NT2/D1 (cell line): ENCODE results near the gene MRPL24.

Experiments
- DNase-seq: peaks from one replicate; pipeline ENCODE4 v3.0.0-alpha.2; 2011; ENCODE audit warnings: low read depth, low spot score
- H3K27me3 ChIP-seq: 2 replicates; pipeline ENCODE4 v1.6.0; 2011; ENCODE audit warnings: mild to moderate bottlenecking; ENCODE audit not compliant: insufficient read length, insufficient read depth
- H3K36me3 ChIP-seq: 2 replicates; pipeline ENCODE4 v1.6.1; 2011; ENCODE audit warnings: mild to moderate bottlenecking, low read length, mixed read lengths; ENCODE audit not compliant: insufficient read depth, insufficient read length
- H3K4me1 ChIP-seq: 2 replicates; pipeline ENCODE4 v1.5.1; 2011; ENCODE audit not compliant: insufficient read depth, insufficient read length
- H3K4me3 ChIP-seq: 2 replicates; pipeline ENCODE4 v1.5.1; 2011; ENCODE audit warnings: low read depth; ENCODE audit not compliant: insufficient read length
- H3K9ac ChIP-seq: 2 replicates; pipeline ENCODE4 v1.6.0; 2011; ENCODE audit warnings: low read depth; ENCODE audit not compliant: insufficient read length
- H3K9me3 ChIP-seq: 2 replicates; pipeline ENCODE4 v1.5.1; 2011; ENCODE audit warnings: mild to moderate bottlenecking, low read length; ENCODE audit not compliant: insufficient read depth
- SUZ12 ChIP-seq: IDR thresholded peaks from 2 replicates; pipeline ENCODE4 v1.6.1; 2011; ENCODE audit not compliant: insufficient read length, insufficient read depth; ENCODE audit errors: extremely low read depth
- YY1 ChIP-seq: IDR thresholded peaks from 2 replicates; pipeline ENCODE4 v1.6.1; 2011; ENCODE audit not compliant: insufficient read length, insufficient read depth
- ZNF274 ChIP-seq: IDR thresholded peaks from 2 replicates; pipeline ENCODE4 v1.6.1; 2011; ENCODE audit warnings: mild to moderate bottlenecking, low read depth, low read length

The MRPL24 gene

DNA sequence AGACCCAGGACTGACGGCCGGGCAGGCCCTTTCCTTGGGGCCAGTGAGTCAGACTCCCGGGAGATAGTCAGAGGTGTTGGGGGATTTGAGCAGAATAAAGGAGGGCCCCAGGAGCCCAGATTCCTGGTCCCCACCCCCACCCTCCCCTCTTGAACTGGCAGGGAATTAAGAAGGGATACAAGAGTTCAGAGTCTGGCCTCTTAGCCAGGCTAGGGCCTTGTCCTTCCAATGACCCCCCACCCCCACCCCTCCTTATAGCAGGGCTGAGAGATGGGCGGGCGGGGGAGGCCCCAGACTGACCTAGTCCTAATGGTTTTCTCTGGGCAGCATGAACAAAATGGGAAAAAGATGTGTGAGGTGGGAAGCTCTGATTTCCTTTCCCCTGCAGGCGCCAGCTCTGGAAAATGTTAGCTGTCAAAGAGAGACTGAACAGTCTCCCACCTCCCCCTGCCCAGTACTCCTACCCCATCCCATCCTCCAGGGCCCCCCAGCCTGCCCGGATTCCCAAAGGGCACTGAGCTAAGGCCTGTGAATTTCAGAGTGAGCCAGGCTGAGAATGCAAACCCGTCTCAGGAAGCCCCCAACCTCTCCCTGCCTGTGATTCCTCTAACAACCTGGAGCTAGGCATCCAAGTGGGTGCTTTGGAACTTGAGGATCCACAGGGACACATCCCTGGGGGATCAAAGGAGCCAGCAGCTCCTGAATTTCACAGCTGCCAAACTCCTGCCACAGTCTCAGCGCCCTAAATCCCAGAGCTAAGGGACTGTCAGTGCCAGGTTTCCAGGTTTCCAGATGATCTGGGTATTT lies 29.7 kb downstream of the MRPL24 start:
- Histone ChIP-seq H3K36me3 (no peaks in the 10 kb centered on the region), H3K27me3 (no peaks in the 10 kb centered on the region), H3K4me1 (peaks cover 37% of the 10 kb centered on the region), H3K4me3 (no peak overlapping the region), H3K9ac (peak overlapping the region; percentile 71), H3K9me3 (no peaks in the 10 kb centered on the region)
- TF ChIP-seq ZNF274 = no peak
- TF ChIP-seq YY1 = no peak
- no peak for TF ChIP-seq SUZ12
- no peak for DNase-seq

DNA sequence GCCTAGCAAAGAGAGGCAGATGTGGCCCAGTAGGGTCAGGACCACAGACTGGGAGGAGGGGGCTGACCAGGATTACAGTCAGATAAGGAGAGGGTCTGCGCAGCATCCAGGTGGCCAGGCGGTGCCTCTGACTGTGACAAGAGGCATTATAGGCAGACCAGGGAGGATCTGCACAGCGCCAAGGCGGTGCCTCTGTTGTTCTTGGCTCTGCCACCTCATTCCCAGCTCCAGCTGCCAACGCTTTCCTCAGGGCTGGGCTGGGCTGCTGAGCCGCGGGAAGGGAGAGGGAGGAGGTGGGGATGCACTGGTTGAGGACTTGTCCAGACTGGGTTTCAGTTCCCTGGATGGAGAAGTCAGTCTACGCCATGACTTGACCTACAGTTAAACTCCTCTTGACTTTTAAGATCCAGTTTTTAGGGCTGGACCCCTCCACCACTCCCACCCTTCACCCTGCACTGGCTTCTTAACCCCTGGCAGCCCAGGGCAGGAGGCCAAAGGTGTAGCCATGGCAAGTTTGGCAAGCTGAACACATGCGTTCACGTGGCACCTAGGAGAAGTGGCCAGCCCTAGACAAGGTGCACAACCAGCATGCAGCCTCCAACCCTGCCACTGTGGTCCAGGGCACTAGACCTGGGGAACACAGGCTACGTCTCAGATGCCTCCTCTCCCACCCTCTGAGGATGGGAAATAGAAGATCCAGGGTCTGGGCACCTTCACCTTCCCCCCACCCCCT lies 31.0 kb downstream of the MRPL24 start:
- H3K27me3 ChIP-seq = no peaks in the 10 kb centered on the region
- no peak for TF ChIP-seq YY1
- TF ChIP-seq ZNF274 = no peak
- TF ChIP-seq SUZ12 = no peak
- no peak for DNase-seq
- H3K9me3 ChIP-seq = no peaks in the 10 kb centered on the region
- no peak overlapping the region for H3K4me3 ChIP-seq
- peak overlapping the region; percentile 96 for H3K9ac ChIP-seq
- H3K4me1 ChIP-seq = peaks cover 37% of the 10 kb centered on the region
- no peaks in the 10 kb centered on the region for H3K36me3 ChIP-seq

DNA sequence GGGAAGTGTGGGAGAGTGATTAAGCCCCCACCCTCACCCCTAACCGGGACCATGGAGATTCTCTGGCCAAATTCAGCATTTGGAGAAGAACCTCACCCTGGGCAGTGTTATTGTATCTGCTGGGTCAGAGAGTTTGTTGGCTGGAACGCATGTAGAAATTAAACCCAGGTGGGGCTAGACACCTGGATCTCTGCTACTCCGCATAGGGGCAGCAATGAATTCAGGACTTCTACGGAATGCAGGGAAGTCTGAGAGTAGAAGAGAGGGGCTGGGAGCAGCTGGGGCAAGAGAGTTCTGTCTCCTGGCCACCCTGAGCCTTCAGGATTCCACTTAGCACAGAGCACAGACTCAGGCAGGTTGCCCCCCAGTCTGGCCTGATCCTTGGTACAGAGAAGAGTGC lies 31.9 kb downstream of the MRPL24 start:
- H3K4me3 ChIP-seq = peak overlapping the region; percentile 1
- peaks cover 37% of the 10 kb centered on the region for H3K4me1 ChIP-seq
- TF ChIP-seq SUZ12 (no peak), ZNF274 (no peak), YY1 (no peak)
- H3K9me3 ChIP-seq = no peaks in the 10 kb centered on the region
- no peaks in the 10 kb centered on the region for H3K27me3 ChIP-seq
- peak overlapping the region; percentile 96 for H3K9ac ChIP-seq
- no peak for DNase-seq
- peaks cover 3% of the 10 kb centered on the region for H3K36me3 ChIP-seq

DNA sequence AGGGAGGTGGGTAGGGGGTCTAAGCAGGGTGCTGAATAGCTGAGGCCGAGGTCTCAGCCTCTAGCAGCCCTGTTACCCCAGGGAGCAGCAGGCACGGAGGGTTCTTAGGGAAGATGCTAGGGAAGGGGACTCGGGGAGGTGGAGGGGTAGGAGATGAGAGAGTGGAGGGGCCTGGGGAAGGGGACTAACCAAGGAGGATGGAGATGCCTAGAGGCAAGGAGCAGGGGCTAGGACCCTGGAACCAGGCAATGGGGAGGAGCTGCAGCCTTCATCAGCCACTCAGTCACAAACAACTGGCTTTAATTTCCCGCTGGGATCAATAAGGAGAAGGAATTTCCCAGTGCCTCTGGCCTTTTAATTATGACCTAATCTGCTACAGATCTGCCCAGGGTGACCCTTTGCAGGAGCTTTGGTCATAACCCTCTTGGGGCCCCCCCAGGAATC lies 32.6 kb downstream of the MRPL24 start:
- peak overlapping the region; percentile 96 for H3K9ac ChIP-seq
- H3K4me3 ChIP-seq = peak overlapping the region; percentile 91
- no peak for DNase-seq
- peaks cover 11% of the 10 kb centered on the region for H3K36me3 ChIP-seq
- H3K9me3 ChIP-seq = no peaks in the 10 kb centered on the region
- TF ChIP-seq YY1 (no peak), SUZ12 (no peak), ZNF274 (no peak)
- peaks cover 41% of the 10 kb centered on the region for H3K4me1 ChIP-seq
- no peaks in the 10 kb centered on the region for H3K27me3 ChIP-seq

DNA sequence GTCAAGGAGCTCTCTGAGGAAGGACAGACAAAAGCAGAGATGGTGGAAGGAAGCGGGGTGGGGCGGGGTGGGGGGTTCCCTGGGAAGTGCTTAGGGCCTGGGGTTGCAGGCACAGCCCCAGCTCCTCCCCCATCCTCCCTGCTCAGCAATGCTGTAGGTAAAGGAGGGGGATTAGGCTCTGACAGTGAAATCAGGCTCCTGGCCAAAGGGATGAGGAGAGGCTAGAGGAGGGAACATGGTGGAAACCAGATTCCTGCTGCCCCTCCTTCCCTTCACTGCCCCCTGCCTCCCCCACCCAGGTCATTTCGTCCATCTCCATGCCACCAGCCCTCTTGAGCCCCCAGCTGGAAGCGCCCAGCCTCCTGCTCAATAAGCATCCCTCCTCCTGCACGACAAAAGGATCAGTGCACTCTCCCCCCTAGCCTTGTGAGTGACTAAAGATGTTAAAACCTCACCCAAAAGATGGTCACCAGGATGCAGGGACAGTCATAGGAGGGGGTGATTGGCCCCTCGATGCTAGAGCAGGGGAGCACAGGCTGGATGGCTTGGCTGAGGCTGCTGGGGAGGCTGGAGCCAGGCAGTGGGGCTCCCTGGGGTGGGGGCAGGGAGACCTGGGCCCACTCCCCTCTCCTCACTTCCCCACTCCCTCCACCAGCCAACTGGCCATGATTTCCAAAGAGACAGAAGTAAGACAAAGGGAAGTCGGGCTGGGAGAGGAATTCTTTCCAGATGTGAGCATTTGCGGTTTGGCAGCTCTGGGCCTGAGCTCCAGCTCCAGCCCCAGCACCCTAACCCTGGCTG lies 33.3 kb downstream of the MRPL24 start:
- Histone ChIP-seq H3K4me3 (peak overlapping the region; percentile 91), H3K9ac (peak overlapping the region; percentile 96), H3K4me1 (peaks cover 43% of the 10 kb centered on the region), H3K27me3 (no peaks in the 10 kb centered on the region), H3K36me3 (peaks cover 17% of the 10 kb centered on the region), H3K9me3 (no peaks in the 10 kb centered on the region)
- no peak for DNase-seq
- TF ChIP-seq SUZ12 (no peak), ZNF274 (no peak), YY1 (peak; percentile 24)

DNA sequence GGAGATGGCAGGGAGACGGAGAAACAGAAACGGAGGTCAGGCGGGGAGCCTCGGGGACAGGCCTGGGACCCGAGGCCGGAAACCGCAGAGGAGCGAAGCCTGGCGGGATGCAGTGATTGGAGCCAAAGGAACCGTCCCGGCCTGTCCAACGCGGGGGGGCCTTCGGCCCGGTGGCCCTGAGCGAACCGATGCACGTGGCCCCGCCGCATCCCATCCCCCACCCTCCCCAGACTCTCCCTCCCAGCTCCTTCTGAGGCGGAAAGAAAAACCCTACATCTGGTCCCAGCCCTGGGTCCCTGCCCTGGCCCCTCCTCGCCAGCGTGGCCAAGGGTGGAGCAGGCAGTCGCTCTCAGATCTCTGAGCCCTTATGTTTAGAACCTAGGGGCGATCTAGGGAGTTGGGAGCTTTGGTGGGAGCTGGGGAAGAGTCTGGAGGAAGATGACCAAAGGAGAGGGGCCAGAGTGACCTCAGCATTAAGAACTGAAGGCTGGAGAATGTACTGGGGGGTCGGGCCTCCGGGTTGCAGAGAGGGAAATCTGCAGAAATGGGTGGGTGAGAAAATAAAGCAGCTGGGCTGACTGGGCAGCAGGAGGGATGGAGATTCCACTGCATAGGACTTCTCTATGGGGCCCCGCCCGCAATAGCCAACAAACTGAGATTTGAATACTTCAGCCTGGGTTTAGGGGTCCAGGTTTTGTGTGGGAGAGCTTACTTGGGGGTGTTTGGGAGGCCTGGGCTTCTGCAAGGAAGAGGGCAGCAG lies 34.1 kb downstream of the MRPL24 start:
- no peaks in the 10 kb centered on the region for H3K27me3 ChIP-seq
- TF ChIP-seq YY1 = no peak
- TF ChIP-seq ZNF274 = no peak
- TF ChIP-seq SUZ12 = no peak
- H3K4me3 ChIP-seq = peak overlapping the region; percentile 91
- DNase-seq = no peak
- peaks cover 19% of the 10 kb centered on the region for H3K36me3 ChIP-seq
- H3K4me1 ChIP-seq = peaks cover 37% of the 10 kb centered on the region
- no peaks in the 10 kb centered on the region for H3K9me3 ChIP-seq
- peak overlapping the region; percentile 96 for H3K9ac ChIP-seq
